Endothelial cell of hepatic sinusoid (primary cell): Measurements from ENCODE around the gene HSD11B1.
"Not testable (repeated sequence)": the region's sequence is repeated elsewhere in the genome, so short reads cannot be mapped to it uniquely, and the experiment has no call there.

Source experiments
- in situ Hi-C: cut with HindIII; loops from 2 replicates; pipeline ENCODE4 v1.10.0; 2017; ENCODE audit warnings: low sequenced_read_pairs

Gene HSD11B1

GRCh38 chr1:209689477-209689876 is 15.2 kb upstream of the HSD11B1 start:
- in situ Hi-C loops, result loop anchor here (5.0 kb wide), 1 partner anchor 37 kb away; the partner anchor contains the start of gene LAMB3

GRCh38 chr1:209691237-209691636 is 13.4 kb upstream of the HSD11B1 start:
- in situ Hi-C loops, result no loop called here

- in situ Hi-C loops, result no loop called here
Measured at GRCh38 chr1:209692296-209692695, 12.3 kb upstream of the HSD11B1 start.

- in situ Hi-C loops, result no loop called here
Measured at GRCh38 chr1:209692745-209693504, 11.7 kb upstream of the HSD11B1 start.

- in situ Hi-C loops, result no loop called here
Measured at GRCh38 chr1:209696673-209697072, 8.0 kb upstream of the HSD11B1 start.

GRCh38 chr1:209697126-209697525 is 7.5 kb upstream of the HSD11B1 start:
- in situ Hi-C loops, result no loop called here

GRCh38 chr1:209700686-209701085 is 4.0 kb upstream of the HSD11B1 start:
- in situ Hi-C loops, result not testable (repeated sequence)

GRCh38 chr1:209702832-209703231 is 1.8 kb upstream of the HSD11B1 start:
- in situ Hi-C loops, result no loop called here

- in situ Hi-C loops, result no loop called here
Measured at GRCh38 chr1:209703834-209704504, 677 bp upstream of the HSD11B1 start.

GRCh38 chr1:209705033-209705598 is 470 bp downstream of the HSD11B1 start:
- in situ Hi-C loops, result no loop called here

GRCh38 chr1:209706622-209707021 is 2.0 kb downstream of the HSD11B1 start:
- in situ Hi-C loops, result no loop called here

- in situ Hi-C loops, result no loop called here
Measured at GRCh38 chr1:209707308-209707707, 2.7 kb downstream of the HSD11B1 start.

- in situ Hi-C loops, result no loop called here
Measured at GRCh38 chr1:209708297-209708696, 3.7 kb downstream of the HSD11B1 start.

GRCh38 chr1:209710093-209710492 is 5.4 kb downstream of the HSD11B1 start:
- in situ Hi-C loops, result no loop called here

- in situ Hi-C loops, result no loop called here
Measured at GRCh38 chr1:209710847-209711246, 6.2 kb downstream of the HSD11B1 start.

- in situ Hi-C loops, result no loop called here
Measured at GRCh38 chr1:209714338-209714737, 9.7 kb downstream of the HSD11B1 start.

GRCh38 chr1:209715314-209715713 is 10.7 kb downstream of the HSD11B1 start:
- in situ Hi-C loops, result no loop called here

GRCh38 chr1:209717818-209718217 is 13.2 kb downstream of the HSD11B1 start:
- in situ Hi-C loops, result no loop called here

- in situ Hi-C loops, result no loop called here
Measured at GRCh38 chr1:209720326-209720725, 15.7 kb downstream of the HSD11B1 start.

- in situ Hi-C loops, result no loop called here
Measured at GRCh38 chr1:209720826-209721225, 16.2 kb downstream of the HSD11B1 start.

- in situ Hi-C loops, result no loop called here
Measured at GRCh38 chr1:209721323-209721722, 16.7 kb downstream of the HSD11B1 start.

- in situ Hi-C loops, result no loop called here
Measured at GRCh38 chr1:209723265-209723664, 18.6 kb downstream of the HSD11B1 start.
